ENCODE measurements around the gene VSIG10L2.

GRCh38 chr11:125953401-125953935 lies 7.6 kb downstream of the VSIG10L2 start:
- TF ChIP-seq CTCF (IDR thresholded peaks at IDR 0.05) = no peak
- TF ChIP-seq MAZ (IDR thresholded peaks at IDR 0.05; ENCODE audit: borderline replicate concordance, low read depth, low read length) = no peak
